ENCODE measurements around the gene SMIM10L2A.
"Not testable (repeated sequence)": the region's sequence is repeated elsewhere in the genome, so short reads cannot be mapped to it uniquely, and the experiment has no call there.

The SMIM10L2A gene

DNA sequence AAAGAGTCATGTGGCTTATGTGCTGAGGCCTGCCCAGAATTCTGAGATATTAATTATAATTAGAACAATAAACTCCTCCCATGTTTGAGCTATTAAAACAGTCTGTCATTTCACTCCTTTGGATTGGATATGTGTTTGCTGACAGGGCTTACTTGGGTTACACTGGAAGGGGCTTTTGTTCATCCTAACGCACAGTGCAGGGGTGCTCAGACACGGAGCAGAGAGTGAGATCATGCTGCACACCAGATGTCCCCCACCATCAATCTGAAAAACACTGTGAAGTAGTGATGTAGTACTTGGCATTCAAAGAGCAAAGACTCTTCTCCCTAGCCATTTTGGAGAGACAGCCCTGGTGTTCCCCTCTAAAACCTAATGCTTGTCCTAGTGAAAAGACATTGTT lies 24.1 kb upstream of the SMIM10L2A start:
- DNase-seq (ENCODE audit: low read depth in 2 of 2): no peak
- no peak for TF ChIP-seq CTCF (IDR thresholded peaks at IDR 0.05; ENCODE audit: low read depth, low read length)
- no peak overlapping the region for H3K4me3 ChIP-seq (replicated peaks in 1 of 2; ENCODE audit: low read depth in 2 of 2, low read length in 2 of 2)

DNA sequence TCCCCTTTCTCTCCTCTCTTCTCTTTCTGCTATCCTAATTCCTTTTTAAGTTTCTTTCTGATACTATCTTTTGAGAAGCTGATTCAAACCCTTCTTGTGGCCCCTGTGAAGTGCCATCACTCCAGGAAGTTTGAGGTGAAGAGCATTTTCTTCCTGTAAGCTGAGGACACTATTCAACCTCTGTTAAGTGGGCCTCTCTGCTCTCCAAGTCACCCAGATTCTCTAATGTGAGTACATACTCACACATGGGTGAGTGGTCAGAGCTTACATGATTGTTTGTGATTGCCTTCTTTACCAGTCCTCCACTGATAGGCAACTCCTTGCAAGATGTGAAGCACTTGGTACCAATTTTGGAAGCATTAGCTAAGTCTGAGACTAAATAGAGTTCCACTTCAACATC lies 18.4 kb upstream of the SMIM10L2A start:
- no peak for DNase-seq (ENCODE audit: low read depth in 2 of 2)
- H3K4me3 ChIP-seq (replicated peaks in 1 of 2; ENCODE audit: low read depth in 2 of 2, low read length in 2 of 2): no peak overlapping the region
- TF ChIP-seq CTCF (IDR thresholded peaks at IDR 0.05; ENCODE audit: low read depth, low read length): no peak

GRCh38 chrX:135406428-135406827 lies 15.3 kb upstream of the SMIM10L2A start:
- DNase-seq (ENCODE audit: low read depth in 2 of 2); H3K4me3 ChIP-seq (replicated peaks in 1 of 2; ENCODE audit: low read depth in 2 of 2, low read length in 2 of 2): not testable (repeated sequence)

DNA sequence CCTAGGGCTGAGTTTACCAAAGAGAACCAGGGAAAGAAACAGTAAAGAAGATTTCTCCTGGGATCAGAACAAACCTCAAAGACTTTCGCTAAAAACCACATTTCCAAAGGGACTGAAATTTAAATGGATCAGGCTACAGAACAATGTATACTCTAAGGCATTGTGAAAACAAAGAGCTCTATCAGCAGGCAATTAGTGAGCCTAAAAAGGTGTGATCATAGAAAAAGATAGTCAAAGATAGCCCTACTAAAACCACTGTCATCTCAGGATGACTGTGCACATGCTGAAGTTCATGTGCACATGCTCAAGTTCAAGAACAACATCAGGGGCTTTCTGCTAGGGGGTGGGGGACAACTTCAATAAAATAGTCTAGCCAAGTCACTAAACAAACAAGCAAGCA lies 12.9 kb upstream of the SMIM10L2A start:
- no peak overlapping the region for H3K4me3 ChIP-seq (replicated peaks in 1 of 2; ENCODE audit: low read depth in 2 of 2, low read length in 2 of 2)
- TF ChIP-seq CTCF (IDR thresholded peaks at IDR 0.05; ENCODE audit: low read depth, low read length): no peak
- DNase-seq (ENCODE audit: low read depth in 2 of 2): no peak

GRCh38 chrX:135410861-135411627 lies 10.7 kb upstream of the SMIM10L2A start:
- no peak for DNase-seq (ENCODE audit: low read depth in 2 of 2)
- H3K4me3 ChIP-seq (replicated peaks in 1 of 2; ENCODE audit: low read depth in 2 of 2, low read length in 2 of 2): no peak overlapping the region
- TF ChIP-seq CTCF (IDR thresholded peaks at IDR 0.05; ENCODE audit: low read depth, low read length): no peak

GRCh38 chrX:135411893-135412292 lies 9.9 kb upstream of the SMIM10L2A start:
- DNase-seq (ENCODE audit: low read depth in 2 of 2): peak in 1 of 2 donors; percentile 12

GRCh38 chrX:135416546-135416945 lies 5.2 kb upstream of the SMIM10L2A start:
- H3K4me3 ChIP-seq (replicated peaks in 1 of 2; ENCODE audit: low read depth in 2 of 2, low read length in 2 of 2): no peak overlapping the region
- TF ChIP-seq CTCF (IDR thresholded peaks at IDR 0.05; ENCODE audit: low read depth, low read length): no peak
- no peak for DNase-seq (ENCODE audit: low read depth in 2 of 2)

More at GRCh38 chrX:135411893-135412292, 9.9 kb upstream of the SMIM10L2A start:
- TF ChIP-seq CTCF (IDR thresholded peaks at IDR 0.05; ENCODE audit: low read depth, low read length): no peak
- H3K4me3 ChIP-seq (replicated peaks in 1 of 2; ENCODE audit: low read depth in 2 of 2, low read length in 2 of 2): no peak overlapping the region

Measured in cardiac fibroblast (primary cell).